ENCODE data around the gene ASL. TPM values are rescaled to one million over a fixed set of nuclear protein-coding genes. Genes with fewer than 3 reads are reported as not detected.
"Not testable (repeated sequence)": the region's sequence is repeated elsewhere in the genome, so short reads cannot be mapped to it uniquely, and the experiment has no call there.

ASL gene
- total and polyA plus RNA-seq, 9 of the 15 experiments (the other 6 are each of a cell fraction or from before 2014, with no cell fraction given), result 2.6 to 67.0 (median 33.3) TPM

- H3K27me3 ChIP-seq (ENCODE audit: control insufficient read depth in 2 of 2, insufficient read depth in 2 of 2, low read length in 2 of 2); H3K9me1 ChIP-seq (ENCODE audit: control insufficient read depth, insufficient read depth, low read length); BruUV-seq (replicated peaks); FAIRE-seq; H3K27ac ChIP-seq (ENCODE audit: extremely low read depth, low read depth, low read length); H4K20me1 ChIP-seq (replicated peaks; ENCODE audit: control insufficient read depth, insufficient read depth, low read length); ATAC-seq; H3K79me2 ChIP-seq (ENCODE audit: control insufficient read depth, insufficient read depth, low read length); CTCF ChIA-PET (ENCODE audit: low intra/inter-chr PET ratio); in situ Hi-C loops (cut with MboI); H3K4me2 ChIP-seq (ENCODE audit: insufficient read depth, low read length); H2AFZ ChIP-seq (ENCODE audit: low read depth, low read length); H3K36me3 ChIP-seq (ENCODE audit: control insufficient read depth, insufficient read depth, low read length); intact Hi-C loops (cut with micrococcal nuclease); H3K4me3 ChIP-seq; DNase-seq (ENCODE audit: extremely low read depth in 1 of 4, low spot score in 3 of 4); H3K9ac ChIP-seq (ENCODE audit: insufficient read depth in 1 of 2, low read depth in 2 of 2, low read length in 2 of 2); H3K9me3 ChIP-seq (replicated peaks; ENCODE audit: control insufficient read depth, insufficient read depth, low read depth, low read length); TF ChIP-seq ATF3 (CRISPR knock-in tag; conservative IDR thresholded peaks at IDR 0.05): not testable (repeated sequence)
- TF ChIP-seq CEBPB (tag; IDR thresholded peaks at IDR 0.05), result peak; percentile 77
- TF ChIP-seq ATF3 (IDR thresholded peaks at IDR 0.05), result 0 out of 2 replicates have a peak, but pooled peaks have one; percentile 11
- TF ChIP-seq ZNF384 (IDR thresholded peaks at IDR 0.05; ENCODE audit: low read depth, low read length), result 0 out of 2 replicates have a peak, but pooled peaks have one; percentile 12
- TF ChIP-seq PRDM10 (IDR thresholded peaks at IDR 0.05; ENCODE audit: partially characterized antibody), result peak; percentile 55
- TF ChIP-seq ZNF316 (IDR thresholded peaks at IDR 0.05), result peak; percentile 28; the same call in 1 of the 2 replicates
- WGBS (ENCODE audit: insufficient coverage, low coverage, missing lambda C conversion rate), result 95% methylated on average over 3 of the region's 3 CpGs
- POLR2A ChIA-PET, result interaction anchor here (0.8 kb wide), 1 partner anchor 9 kb away, joined by 3 read pairs; no protein-coding TSS in a partner anchor
- H3K4me1 ChIP-seq (replicated peaks in 1 of 2; ENCODE audit: control insufficient read depth in 2 of 2, insufficient read depth in 2 of 2, low read length in 2 of 2), result peaks cover 24 to 26% of the 10 kb centered on the region in 2 experiments; a peak in 4 of 5 replicates
Observed at GRCh38 chr7:66103994-66104393, 28.4 kb downstream of the ASL start.

Data from K562 (cell line).